K562 (cell line): ENCODE measurements around the gene NRIP2.

Experiments used
- EGR1 ChIP-seq: fragments of 450-650 bp; conservative IDR thresholded peaks from 2 replicates; pipeline ENCODE4 v1.6.1; 2017; ENCODE audit warnings: mild to moderate bottlenecking
- EP300 ChIP-seq: IDR thresholded peaks from 2 replicates; pipeline ENCODE4 v1.6.1; 2012; ENCODE audit warnings: low read length, improper control_type of control experiment
- POLR2A ChIP-seq: fragments of 450-650 bp; conservative IDR thresholded peaks from 2 replicates; pipeline ENCODE4 v1.6.1; 2016
- RAD21 ChIP-seq, 2 experiments: fragments of 250-450 bp in 1 of 2; fragments of 450-650 bp in 1 of 2; sonication (Bioruptor Pico) in 1 of 2; formaldehyde crosslinking in 1 of 2; IDR thresholded peaks in 1 of 2; conservative IDR thresholded peaks in 1 of 2; 2 replicates each; pipeline versions ENCODE4 v1.4.0 to v1.8.0; 2020 to 2022; ENCODE audit warnings: mild to moderate bottlenecking in 2 of 2, moderate library complexity in 1 of 2
- ZBTB43 ChIP-seq: sonication (generic); formaldehyde crosslinking; IDR thresholded peaks from 2 replicates; pipeline ENCODE4 v1.8.0; 2023; ENCODE audit warnings: mild to moderate bottlenecking, missing genetic modification reagents
- TF ChIP-seq, protein P1 (sequence below): fragments of 250-450 bp; sonication (Bioruptor Pico); IDR thresholded peaks from 2 replicates; pipeline ENCODE4 v1.8.0; 2021; ENCODE audit warnings: moderate library complexity, mild to moderate bottlenecking, inconsistent platforms

DNA sequence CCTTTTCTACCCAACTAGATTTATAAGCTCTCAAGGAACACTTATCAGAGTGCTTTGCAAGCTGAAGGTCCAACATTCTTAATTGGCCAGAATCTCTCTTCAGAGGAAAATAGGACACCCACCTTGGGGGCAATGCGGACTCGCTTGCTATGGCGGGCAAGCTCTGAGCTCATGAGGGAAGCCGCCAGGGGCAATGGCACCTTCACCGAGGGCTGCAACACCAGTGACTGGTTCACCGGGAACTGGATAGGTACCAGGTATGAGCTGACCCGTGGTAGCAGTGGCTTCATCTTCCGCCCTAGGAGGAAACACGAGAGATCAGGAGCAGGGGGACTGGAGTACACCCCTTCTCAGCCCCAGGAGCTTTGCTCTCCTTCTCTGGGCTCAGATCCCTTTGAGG, 29.4 kb upstream of the NRIP2 start:
- TF ChIP-seq POLR2A (no peak), EGR1 (no peak), RAD21 (CRISPR knock-in tag; conservative IDR thresholded peaks at IDR 0.05 in 1 of 2, IDR thresholded peaks at IDR 0.05 in 1 of 2) (no peak), ZBTB43 (no peak), EP300 (no peak)
- TF ChIP-seq, protein P1, sequence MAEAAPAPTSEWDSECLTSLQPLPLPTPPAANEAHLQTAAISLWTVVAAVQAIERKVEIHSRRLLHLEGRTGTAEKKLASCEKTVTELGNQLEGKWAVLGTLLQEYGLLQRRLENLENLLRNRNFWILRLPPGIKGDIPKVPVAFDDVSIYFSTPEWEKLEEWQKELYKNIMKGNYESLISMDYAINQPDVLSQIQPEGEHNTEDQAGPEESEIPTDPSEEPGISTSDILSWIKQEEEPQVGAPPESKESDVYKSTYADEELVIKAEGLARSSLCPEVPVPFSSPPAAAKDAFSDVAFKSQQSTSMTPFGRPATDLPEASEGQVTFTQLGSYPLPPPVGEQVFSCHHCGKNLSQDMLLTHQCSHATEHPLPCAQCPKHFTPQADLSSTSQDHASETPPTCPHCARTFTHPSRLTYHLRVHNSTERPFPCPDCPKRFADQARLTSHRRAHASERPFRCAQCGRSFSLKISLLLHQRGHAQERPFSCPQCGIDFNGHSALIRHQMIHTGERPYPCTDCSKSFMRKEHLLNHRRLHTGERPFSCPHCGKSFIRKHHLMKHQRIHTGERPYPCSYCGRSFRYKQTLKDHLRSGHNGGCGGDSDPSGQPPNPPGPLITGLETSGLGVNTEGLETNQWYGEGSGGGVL (CRISPR knock-in tag): no peak
